WTC11 (cell line): ENCODE measurements around the gene HRAS. TPM values are rescaled to one million over a fixed set of nuclear protein-coding genes. Genes with fewer than 3 reads are reported as not detected.

Experiments
- ATAC-seq: fragments of 200-7000 bp; cut with Tn5 transposase; 2 replicates; pipeline ENCODE4 v1.10.0; 2021; ENCODE audit warnings: mild to moderate bottlenecking, moderate library complexity
- CTCF ChIA-PET: fragments of 300-600 bp; sonication (Branson Sonifier 250); formaldehyde crosslinking; loops from one replicate; lab custom pipeline; 2021; ENCODE audit warnings: antibody characterized with exemption; lab: Charles Lee
- POLR2A ChIA-PET: fragments of 350-600 bp; sonication (Branson Sonifier 250); formaldehyde crosslinking; loops from one replicate; lab custom pipeline; 2021; ENCODE audit warnings: antibody characterized with exemption; lab: Charles Lee
- DNase-seq: peaks from one replicate; pipeline ENCODE4 v3.0.0; 2021; ENCODE audit warnings: low spot score
- H3K27ac Mint-ChIP-seq: 2 replicates; pipeline ENCODE4 v1.8.0; 2021; ENCODE audit warnings: mixed read lengths
- H3K27me3 Mint-ChIP-seq: 2 replicates; pipeline ENCODE4 v1.8.0; 2021; ENCODE audit warnings: low read depth, mild to moderate bottlenecking, moderate library complexity, mixed read lengths
- H3K36me3 Mint-ChIP-seq: 2 replicates; pipeline ENCODE4 v1.8.0; 2021; ENCODE audit warnings: mixed read lengths
- H3K4me1 Mint-ChIP-seq: 2 replicates; pipeline ENCODE4 v1.8.0; 2022; ENCODE audit warnings: mixed read lengths
- H3K4me3 Mint-ChIP-seq: 2 replicates; pipeline ENCODE4 v1.8.0; 2021; ENCODE audit warnings: mild to moderate bottlenecking, moderate library complexity, mixed read lengths
- H3K9me3 Mint-ChIP-seq: 2 replicates; pipeline ENCODE4 v1.8.0; 2021; ENCODE audit warnings: mixed read lengths
- CREM ChIP-seq: sonication (generic); formaldehyde crosslinking; IDR thresholded peaks from 2 replicates; pipeline ENCODE4 v1.8.1; 2022; ENCODE audit warnings: mild to moderate bottlenecking, missing genetic modification reagents, moderate library complexity
- HMGA2 ChIP-seq: fragments of 250-450 bp; sonication (Bioruptor Pico); IDR thresholded peaks from 2 replicates; pipeline ENCODE4 v1.4.0; 2021; ENCODE audit warnings: mild to moderate bottlenecking, moderate library complexity
- NFYB ChIP-seq: sonication (generic); formaldehyde crosslinking; conservative IDR thresholded peaks from 2 replicates; pipeline ENCODE4 v1.8.0; 2022; ENCODE audit warnings: low read depth, missing genetic modification reagents
- NR1H2 ChIP-seq: sonication (generic); formaldehyde crosslinking; IDR thresholded peaks from 2 replicates; pipeline ENCODE4 v1.9.0; 2021; ENCODE audit warnings: mild to moderate bottlenecking, moderate library complexity, missing genetic modification reagents
- NR3C1 ChIP-seq: sonication (generic); formaldehyde crosslinking; conservative IDR thresholded peaks from 2 replicates; pipeline ENCODE4 v1.8.1; 2023; ENCODE audit warnings: low read depth, mild to moderate bottlenecking, missing genetic modification reagents
- RORB ChIP-seq: fragments of 250-450 bp; sonication (Bioruptor Pico); IDR thresholded peaks from 2 replicates; pipeline ENCODE4 v1.9.0; 2021; ENCODE audit warnings: mild to moderate bottlenecking
- SOX15 ChIP-seq: fragments of 250-450 bp; sonication (Bioruptor Pico); IDR thresholded peaks from 2 replicates; pipeline ENCODE4 v1.9.0; 2021; ENCODE audit warnings: mild to moderate bottlenecking
- TEAD1 ChIP-seq: sonication (generic); formaldehyde crosslinking; IDR thresholded peaks from 2 replicates; pipeline ENCODE4 v1.8.0; 2022; ENCODE audit warnings: mild to moderate bottlenecking, missing genetic modification reagents
- ZNF232 ChIP-seq: sonication (generic); formaldehyde crosslinking; IDR thresholded peaks from 2 replicates; pipeline ENCODE4 v1.8.0; 2022; ENCODE audit warnings: mild to moderate bottlenecking, missing genetic modification reagents
- ZNF317 ChIP-seq: sonication (generic); formaldehyde crosslinking; IDR thresholded peaks from 2 replicates; pipeline ENCODE4 v1.8.1; 2023; ENCODE audit warnings: low read depth, mild to moderate bottlenecking, moderate library complexity, missing genetic modification reagents, borderline replicate concordance
- ZNF396 ChIP-seq: fragments of 250-450 bp; sonication (Bioruptor Pico); IDR thresholded peaks from 2 replicates; pipeline ENCODE4 v1.8.0; 2021; ENCODE audit warnings: mild to moderate bottlenecking, moderate library complexity, borderline replicate concordance
- total RNA-seq: library from RNA; stranded (reverse); gene quantifications from 3 replicates; pipeline ENCODE4 v1.2.3, GENCODE V29; 2021
- TF ChIP-seq, protein P1 (sequence below): fragments of 250-450 bp; sonication (Bioruptor Pico); IDR thresholded peaks from 2 replicates; pipeline ENCODE4 v2.1.2; 2022; ENCODE audit warnings: mild to moderate bottlenecking, moderate library complexity
- TF ChIP-seq, protein P2 (sequence below): fragments of 250-450 bp; sonication (Bioruptor Pico); IDR thresholded peaks from 2 replicates; pipeline ENCODE4 v1.8.0; 2021; ENCODE audit warnings: mild to moderate bottlenecking
- TF ChIP-seq, protein P3 (sequence below): sonication (generic); formaldehyde crosslinking; IDR thresholded peaks from 2 replicates; pipeline ENCODE4 v1.8.0; 2022; ENCODE audit warnings: mild to moderate bottlenecking, missing genetic modification reagents
- TF ChIP-seq, protein P4 (sequence below): fragments of 200-600 bp; IDR thresholded peaks from 2 replicates; pipeline ENCODE4 v1.8.0; 2022; ENCODE audit warnings: antibody characterized with exemption
- TF ChIP-seq, protein P5 (sequence below): sonication (generic); formaldehyde crosslinking; IDR thresholded peaks from 2 replicates; pipeline ENCODE4 v1.8.0; 2023; ENCODE audit warnings: mild to moderate bottlenecking, missing genetic modification reagents
- TF ChIP-seq, protein P6 (sequence below): sonication (generic); formaldehyde crosslinking; IDR thresholded peaks from 2 replicates; pipeline ENCODE4 v1.8.0; 2022; ENCODE audit warnings: missing genetic modification reagents
- TF ChIP-seq, protein P7 (sequence below): sonication (generic); formaldehyde crosslinking; conservative IDR thresholded peaks from 2 replicates; pipeline ENCODE4 v1.8.1; 2022; ENCODE audit warnings: mild to moderate bottlenecking, missing genetic modification reagents
- TF ChIP-seq, protein P8 (sequence below): sonication (generic); formaldehyde crosslinking; IDR thresholded peaks from 2 replicates; pipeline ENCODE4 v1.8.0; 2023; ENCODE audit warnings: missing genetic modification reagents, mild to moderate bottlenecking, borderline replicate concordance

HRAS gene
- total RNA-seq, 1 experiment from 2014 or later = 62.4 TPM

DNA sequence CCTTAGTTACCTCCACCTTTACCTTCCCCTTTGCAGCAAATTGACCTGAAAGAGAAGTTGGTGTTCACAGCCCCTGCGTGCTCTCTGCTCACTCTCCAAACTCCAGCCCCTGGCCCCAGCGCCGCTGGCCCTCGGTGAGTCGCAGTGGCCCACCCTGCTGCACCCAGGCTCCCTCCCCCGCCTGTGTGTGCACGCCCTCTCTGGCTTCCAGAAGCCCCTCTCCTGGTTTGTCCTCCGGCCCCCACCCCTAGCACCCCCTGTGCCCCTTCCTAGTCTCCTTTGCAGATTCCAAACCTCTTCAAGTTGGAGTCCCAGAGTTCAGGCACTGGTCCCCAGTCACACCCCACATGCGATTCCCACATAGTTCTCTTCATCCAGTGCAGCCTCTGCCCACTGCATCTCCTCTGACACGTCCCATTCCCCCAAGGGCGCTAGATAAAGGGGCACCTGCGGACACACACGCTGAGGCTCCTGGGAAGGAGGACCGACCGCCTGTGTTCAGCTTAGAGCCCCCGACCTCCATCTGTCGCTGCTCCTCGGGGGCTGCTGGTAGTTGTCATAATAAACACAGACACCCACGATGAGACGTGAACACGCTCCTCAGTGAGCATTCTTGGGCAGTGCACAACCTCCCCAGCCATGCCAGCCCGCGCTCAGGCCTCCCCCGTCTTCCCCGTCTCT, 39.4 kb upstream of the HRAS start:
- peak overlapping the region; percentile 88 for H3K4me3 Mint-ChIP-seq
- TF ChIP-seq, protein P1, sequence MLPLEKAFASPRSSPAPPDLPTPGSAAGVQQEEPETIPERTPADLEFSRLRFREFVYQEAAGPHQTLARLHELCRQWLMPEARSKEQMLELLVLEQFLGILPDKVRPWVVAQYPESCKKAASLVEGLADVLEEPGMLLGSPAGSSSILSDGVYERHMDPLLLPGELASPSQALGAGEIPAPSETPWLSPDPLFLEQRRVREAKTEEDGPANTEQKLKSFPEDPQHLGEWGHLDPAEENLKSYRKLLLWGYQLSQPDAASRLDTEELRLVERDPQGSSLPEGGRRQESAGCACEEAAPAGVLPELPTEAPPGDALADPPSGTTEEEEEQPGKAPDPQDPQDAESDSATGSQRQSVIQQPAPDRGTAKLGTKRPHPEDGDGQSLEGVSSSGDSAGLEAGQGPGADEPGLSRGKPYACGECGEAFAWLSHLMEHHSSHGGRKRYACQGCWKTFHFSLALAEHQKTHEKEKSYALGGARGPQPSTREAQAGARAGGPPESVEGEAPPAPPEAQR (CRISPR knock-in tag) = no peak
- no peak for TF ChIP-seq TEAD1
- no peak for TF ChIP-seq SOX15 (CRISPR knock-in tag)
- TF ChIP-seq, protein P2, sequence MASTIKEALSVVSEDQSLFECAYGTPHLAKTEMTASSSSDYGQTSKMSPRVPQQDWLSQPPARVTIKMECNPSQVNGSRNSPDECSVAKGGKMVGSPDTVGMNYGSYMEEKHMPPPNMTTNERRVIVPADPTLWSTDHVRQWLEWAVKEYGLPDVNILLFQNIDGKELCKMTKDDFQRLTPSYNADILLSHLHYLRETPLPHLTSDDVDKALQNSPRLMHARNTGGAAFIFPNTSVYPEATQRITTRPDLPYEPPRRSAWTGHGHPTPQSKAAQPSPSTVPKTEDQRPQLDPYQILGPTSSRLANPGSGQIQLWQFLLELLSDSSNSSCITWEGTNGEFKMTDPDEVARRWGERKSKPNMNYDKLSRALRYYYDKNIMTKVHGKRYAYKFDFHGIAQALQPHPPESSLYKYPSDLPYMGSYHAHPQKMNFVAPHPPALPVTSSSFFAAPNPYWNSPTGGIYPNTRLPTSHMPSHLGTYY (CRISPR knock-in tag) = no peak
- TF ChIP-seq, protein P3, sequence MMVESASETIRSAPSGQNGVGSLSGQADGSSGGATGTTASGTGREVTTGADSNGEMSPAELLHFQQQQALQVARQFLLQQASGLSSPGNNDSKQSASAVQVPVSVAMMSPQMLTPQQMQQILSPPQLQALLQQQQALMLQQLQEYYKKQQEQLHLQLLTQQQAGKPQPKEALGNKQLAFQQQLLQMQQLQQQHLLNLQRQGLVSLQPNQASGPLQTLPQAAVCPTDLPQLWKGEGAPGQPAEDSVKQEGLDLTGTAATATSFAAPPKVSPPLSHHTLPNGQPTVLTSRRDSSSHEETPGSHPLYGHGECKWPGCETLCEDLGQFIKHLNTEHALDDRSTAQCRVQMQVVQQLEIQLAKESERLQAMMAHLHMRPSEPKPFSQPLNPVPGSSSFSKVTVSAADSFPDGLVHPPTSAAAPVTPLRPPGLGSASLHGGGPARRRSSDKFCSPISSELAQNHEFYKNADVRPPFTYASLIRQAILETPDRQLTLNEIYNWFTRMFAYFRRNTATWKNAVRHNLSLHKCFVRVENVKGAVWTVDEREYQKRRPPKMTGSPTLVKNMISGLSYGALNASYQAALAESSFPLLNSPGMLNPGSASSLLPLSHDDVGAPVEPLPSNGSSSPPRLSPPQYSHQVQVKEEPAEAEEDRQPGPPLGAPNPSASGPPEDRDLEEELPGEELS (CRISPR knock-in tag) = no peak
- no peak for TF ChIP-seq ZNF396 (CRISPR knock-in tag)
- TF ChIP-seq, protein P4, sequence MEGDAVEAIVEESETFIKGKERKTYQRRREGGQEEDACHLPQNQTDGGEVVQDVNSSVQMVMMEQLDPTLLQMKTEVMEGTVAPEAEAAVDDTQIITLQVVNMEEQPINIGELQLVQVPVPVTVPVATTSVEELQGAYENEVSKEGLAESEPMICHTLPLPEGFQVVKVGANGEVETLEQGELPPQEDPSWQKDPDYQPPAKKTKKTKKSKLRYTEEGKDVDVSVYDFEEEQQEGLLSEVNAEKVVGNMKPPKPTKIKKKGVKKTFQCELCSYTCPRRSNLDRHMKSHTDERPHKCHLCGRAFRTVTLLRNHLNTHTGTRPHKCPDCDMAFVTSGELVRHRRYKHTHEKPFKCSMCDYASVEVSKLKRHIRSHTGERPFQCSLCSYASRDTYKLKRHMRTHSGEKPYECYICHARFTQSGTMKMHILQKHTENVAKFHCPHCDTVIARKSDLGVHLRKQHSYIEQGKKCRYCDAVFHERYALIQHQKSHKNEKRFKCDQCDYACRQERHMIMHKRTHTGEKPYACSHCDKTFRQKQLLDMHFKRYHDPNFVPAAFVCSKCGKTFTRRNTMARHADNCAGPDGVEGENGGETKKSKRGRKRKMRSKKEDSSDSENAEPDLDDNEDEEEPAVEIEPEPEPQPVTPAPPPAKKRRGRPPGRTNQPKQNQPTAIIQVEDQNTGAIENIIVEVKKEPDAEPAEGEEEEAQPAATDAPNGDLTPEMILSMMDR = no peak
- no peak for TF ChIP-seq NR3C1
- no peak for TF ChIP-seq NR1H2 (CRISPR knock-in tag)
- TF ChIP-seq, protein P5, sequence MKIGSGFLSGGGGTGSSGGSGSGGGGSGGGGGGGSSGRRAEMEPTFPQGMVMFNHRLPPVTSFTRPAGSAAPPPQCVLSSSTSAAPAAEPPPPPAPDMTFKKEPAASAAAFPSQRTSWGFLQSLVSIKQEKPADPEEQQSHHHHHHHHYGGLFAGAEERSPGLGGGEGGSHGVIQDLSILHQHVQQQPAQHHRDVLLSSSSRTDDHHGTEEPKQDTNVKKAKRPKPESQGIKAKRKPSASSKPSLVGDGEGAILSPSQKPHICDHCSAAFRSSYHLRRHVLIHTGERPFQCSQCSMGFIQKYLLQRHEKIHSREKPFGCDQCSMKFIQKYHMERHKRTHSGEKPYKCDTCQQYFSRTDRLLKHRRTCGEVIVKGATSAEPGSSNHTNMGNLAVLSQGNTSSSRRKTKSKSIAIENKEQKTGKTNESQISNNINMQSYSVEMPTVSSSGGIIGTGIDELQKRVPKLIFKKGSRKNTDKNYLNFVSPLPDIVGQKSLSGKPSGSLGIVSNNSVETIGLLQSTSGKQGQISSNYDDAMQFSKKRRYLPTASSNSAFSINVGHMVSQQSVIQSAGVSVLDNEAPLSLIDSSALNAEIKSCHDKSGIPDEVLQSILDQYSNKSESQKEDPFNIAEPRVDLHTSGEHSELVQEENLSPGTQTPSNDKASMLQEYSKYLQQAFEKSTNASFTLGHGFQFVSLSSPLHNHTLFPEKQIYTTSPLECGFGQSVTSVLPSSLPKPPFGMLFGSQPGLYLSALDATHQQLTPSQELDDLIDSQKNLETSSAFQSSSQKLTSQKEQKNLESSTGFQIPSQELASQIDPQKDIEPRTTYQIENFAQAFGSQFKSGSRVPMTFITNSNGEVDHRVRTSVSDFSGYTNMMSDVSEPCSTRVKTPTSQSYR (CRISPR knock-in tag) = no peak
- no peak for TF ChIP-seq NFYB (CRISPR knock-in tag)
- TF ChIP-seq ZNF317 = no peak
- no peak for TF ChIP-seq RORB
- TF ChIP-seq, protein P6, sequence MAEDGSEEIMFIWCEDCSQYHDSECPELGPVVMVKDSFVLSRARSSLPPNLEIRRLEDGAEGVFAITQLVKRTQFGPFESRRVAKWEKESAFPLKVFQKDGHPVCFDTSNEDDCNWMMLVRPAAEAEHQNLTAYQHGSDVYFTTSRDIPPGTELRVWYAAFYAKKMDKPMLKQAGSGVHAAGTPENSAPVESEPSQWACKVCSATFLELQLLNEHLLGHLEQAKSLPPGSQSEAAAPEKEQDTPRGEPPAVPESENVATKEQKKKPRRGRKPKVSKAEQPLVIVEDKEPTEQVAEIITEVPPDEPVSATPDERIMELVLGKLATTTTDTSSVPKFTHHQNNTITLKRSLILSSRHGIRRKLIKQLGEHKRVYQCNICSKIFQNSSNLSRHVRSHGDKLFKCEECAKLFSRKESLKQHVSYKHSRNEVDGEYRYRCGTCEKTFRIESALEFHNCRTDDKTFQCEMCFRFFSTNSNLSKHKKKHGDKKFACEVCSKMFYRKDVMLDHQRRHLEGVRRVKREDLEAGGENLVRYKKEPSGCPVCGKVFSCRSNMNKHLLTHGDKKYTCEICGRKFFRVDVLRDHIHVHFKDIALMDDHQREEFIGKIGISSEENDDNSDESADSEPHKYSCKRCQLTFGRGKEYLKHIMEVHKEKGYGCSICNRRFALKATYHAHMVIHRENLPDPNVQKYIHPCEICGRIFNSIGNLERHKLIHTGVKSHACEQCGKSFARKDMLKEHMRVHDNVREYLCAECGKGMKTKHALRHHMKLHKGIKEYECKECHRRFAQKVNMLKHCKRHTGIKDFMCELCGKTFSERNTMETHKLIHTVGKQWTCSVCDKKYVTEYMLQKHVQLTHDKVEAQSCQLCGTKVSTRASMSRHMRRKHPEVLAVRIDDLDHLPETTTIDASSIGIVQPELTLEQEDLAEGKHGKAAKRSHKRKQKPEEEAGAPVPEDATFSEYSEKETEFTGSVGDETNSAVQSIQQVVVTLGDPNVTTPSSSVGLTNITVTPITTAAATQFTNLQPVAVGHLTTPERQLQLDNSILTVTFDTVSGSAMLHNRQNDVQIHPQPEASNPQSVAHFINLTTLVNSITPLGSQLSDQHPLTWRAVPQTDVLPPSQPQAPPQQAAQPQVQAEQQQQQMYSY (CRISPR knock-in tag) = no peak
- TF ChIP-seq, protein P7, sequence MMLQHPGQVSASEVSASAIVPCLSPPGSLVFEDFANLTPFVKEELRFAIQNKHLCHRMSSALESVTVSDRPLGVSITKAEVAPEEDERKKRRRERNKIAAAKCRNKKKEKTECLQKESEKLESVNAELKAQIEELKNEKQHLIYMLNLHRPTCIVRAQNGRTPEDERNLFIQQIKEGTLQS (CRISPR knock-in tag) = no peak
- TF ChIP-seq CREM (CRISPR knock-in tag) = no peak
- TF ChIP-seq HMGA2 (CRISPR knock-in tag) = no peak
- TF ChIP-seq, protein P8, sequence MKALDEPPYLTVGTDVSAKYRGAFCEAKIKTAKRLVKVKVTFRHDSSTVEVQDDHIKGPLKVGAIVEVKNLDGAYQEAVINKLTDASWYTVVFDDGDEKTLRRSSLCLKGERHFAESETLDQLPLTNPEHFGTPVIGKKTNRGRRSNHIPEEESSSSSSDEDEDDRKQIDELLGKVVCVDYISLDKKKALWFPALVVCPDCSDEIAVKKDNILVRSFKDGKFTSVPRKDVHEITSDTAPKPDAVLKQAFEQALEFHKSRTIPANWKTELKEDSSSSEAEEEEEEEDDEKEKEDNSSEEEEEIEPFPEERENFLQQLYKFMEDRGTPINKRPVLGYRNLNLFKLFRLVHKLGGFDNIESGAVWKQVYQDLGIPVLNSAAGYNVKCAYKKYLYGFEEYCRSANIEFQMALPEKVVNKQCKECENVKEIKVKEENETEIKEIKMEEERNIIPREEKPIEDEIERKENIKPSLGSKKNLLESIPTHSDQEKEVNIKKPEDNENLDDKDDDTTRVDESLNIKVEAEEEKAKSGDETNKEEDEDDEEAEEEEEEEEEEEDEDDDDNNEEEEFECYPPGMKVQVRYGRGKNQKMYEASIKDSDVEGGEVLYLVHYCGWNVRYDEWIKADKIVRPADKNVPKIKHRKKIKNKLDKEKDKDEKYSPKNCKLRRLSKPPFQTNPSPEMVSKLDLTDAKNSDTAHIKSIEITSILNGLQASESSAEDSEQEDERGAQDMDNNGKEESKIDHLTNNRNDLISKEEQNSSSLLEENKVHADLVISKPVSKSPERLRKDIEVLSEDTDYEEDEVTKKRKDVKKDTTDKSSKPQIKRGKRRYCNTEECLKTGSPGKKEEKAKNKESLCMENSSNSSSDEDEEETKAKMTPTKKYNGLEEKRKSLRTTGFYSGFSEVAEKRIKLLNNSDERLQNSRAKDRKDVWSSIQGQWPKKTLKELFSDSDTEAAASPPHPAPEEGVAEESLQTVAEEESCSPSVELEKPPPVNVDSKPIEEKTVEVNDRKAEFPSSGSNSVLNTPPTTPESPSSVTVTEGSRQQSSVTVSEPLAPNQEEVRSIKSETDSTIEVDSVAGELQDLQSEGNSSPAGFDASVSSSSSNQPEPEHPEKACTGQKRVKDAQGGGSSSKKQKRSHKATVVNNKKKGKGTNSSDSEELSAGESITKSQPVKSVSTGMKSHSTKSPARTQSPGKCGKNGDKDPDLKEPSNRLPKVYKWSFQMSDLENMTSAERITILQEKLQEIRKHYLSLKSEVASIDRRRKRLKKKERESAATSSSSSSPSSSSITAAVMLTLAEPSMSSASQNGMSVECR = no peak
- no peak for TF ChIP-seq ZNF232 (CRISPR knock-in tag)
- 0 out of 2 replicates have a peak, but pooled peaks cover 5% of the 10 kb centered on the region for H3K36me3 Mint-ChIP-seq
- DNase-seq (no peak), ATAC-seq (no peak)
- POLR2A ChIA-PET = interaction anchor here (1.0 to 1.5 kb wide), 2 partner anchors 18 to 28 kb away, joined by 3 to 4 read pairs; no protein-coding TSS in a partner anchor
- H3K9me3 Mint-ChIP-seq = no peaks in the 10 kb centered on the region
- no peak overlapping the region for H3K27ac Mint-ChIP-seq
- H3K4me1 Mint-ChIP-seq = peaks cover 38% of the 10 kb centered on the region
- H3K27me3 Mint-ChIP-seq = peaks cover 22% of the 10 kb centered on the region
- CTCF ChIA-PET = interaction anchor here (0.6 to 2.0 kb wide), 8 partner anchors 9 to 244 kb away, joined by 3 to 29 read pairs (median 4); partner anchors contain the start of genes IRF7 and PNPLA2
